NCI-H2107 treated with DMSO at 0.1 percent for 48 hours (cell line): ENCODE measurements around the gene ADAP1.
"Not testable (repeated sequence)": the region's sequence is repeated elsewhere in the genome, so short reads cannot be mapped to it uniquely, and the experiment has no call there.

Experiments
- DNase-seq: peaks from one replicate; lab custom pipeline; 2025; ENCODE audit not compliant: unreplicated experiment; lab: John Stamatoyannopoulos, UW

Gene ADAP1

GRCh38 chr7:975702-976473 lies 21.4 kb upstream of the ADAP1 start:
- DNase-seq, result no peak

DNA sequence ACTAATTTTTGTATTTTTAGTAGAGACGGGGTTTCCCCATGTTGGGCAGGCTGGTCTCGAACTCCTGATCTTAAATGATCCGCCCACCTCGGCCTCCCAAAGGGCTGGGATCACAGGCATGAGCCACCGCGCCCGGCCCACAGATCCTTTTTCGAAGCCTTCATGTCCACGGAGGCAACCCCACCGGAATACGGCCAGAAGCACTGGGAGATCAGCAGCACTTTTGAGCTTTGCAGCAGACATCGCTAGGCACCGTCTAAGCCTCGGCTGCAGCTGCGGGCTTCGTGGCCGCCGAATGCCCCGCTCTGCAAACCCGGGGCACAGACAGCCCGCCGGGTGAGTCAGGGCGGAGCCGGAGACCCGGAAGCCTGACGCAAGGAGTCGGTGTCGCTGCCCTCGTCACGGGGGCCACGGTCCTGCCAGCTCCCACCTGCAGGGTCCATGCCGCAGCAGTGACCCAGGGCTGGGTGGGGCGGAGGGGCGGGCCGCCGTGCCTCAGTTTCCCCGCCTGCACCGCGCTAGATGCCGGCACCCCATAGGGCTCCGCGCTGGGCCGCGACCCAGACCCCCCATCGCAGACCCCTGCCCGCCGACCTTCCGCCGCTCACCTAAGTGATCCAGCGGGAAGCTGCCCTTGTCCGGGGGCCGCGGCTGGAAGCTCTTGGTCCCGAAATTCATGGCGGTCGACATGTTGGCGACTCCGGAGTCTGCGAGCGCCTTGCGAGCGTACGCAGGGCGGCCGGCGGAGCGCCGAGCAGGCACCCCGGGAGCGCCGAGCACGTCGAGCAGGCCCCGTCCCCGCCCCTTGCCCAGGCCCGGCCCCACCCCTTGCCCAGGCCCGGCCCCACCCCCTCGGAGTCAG lies 20.6 kb upstream of the ADAP1 start, which contains the start of gene COX19:
Gene COX19 (minus strand): TSS at position 730 of the 862 bp plus-strand sequence. CDS start 40 bp downstream, at position 690.
- DNase-seq, result peak; percentile 46

DNA sequence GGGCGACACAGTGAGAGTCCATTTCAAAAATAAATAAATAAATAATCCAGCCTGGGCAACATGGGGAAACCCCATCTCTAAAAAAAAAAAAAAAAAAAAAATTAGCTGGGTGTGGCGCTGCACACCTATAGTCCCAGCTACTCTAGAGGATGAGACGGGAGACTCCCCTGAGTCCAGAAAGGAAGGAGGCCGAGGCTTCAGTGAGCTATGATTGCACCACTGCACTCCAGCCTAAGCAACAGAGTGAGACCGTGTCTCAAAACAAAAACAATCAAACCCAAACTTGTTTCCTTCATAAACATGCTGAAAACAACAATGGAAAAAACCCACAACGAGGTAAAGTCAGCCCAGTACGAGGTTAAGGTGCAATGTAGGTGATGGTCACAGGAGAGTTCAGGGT lies 19.7 kb upstream of the ADAP1 start:
- DNase-seq, result no peak

DNA sequence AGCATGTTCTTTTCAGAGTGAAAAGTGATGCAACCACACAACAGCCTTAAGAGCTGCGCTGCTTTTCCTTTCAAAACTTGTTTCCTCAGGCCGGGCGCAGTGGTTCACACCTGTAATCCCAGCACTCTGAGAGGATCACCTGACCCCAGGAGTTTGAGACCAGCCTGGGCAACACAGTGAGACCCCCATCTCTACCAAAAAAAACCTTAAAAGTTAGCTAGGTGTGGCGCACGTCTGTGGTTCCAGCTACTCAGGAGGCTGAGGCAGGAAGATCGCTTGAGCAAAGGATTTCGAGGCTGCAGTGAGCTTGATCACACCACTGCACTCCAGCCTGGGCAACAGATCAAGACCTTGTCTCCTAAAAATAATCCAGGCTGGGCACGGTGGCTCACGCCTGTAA lies 18.8 kb upstream of the ADAP1 start:
- DNase-seq, result no peak

GRCh38 chr7:972676-973309 lies 18.3 kb upstream of the ADAP1 start:
- DNase-seq, result no peak

DNA sequence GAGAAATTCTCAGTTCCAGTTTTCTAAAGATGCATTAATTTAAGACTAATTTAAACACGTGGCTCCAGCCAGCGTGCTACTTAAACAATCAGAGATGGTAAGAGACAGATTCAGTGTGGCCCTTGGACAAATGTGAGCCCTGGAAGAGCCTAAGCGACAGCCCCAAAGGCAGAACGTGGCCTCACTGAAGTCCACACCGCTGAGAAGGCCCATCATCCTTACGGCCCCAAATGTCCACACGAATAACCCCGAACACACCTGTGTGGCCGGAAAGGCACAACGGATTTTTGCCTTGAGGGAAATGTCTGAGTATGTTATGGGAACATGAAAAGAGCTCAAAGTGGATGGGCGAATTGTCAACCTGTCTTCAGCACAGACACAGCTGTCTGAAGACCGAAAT lies 17.6 kb upstream of the ADAP1 start:
- no peak for DNase-seq

DNA sequence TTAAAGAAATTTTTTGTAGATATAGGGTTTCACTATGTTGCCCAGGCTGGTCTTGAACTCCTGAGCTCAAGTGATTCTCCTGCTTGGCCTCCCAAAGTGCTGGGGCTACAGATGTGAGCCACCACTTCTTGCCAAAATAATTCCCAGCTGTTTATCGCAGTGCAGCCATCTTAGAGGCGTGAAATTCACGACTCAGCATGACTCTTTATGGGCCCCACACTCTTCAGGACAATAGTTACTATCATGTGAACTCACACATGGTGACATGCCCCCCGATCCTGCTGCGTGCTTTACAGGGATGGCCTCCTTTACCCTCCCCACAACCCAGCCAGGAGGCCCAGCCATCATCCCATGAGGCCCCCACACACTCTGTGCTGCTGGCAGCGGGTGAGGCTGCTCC lies 16.3 kb upstream of the ADAP1 start:
- DNase-seq, result no peak

DNA sequence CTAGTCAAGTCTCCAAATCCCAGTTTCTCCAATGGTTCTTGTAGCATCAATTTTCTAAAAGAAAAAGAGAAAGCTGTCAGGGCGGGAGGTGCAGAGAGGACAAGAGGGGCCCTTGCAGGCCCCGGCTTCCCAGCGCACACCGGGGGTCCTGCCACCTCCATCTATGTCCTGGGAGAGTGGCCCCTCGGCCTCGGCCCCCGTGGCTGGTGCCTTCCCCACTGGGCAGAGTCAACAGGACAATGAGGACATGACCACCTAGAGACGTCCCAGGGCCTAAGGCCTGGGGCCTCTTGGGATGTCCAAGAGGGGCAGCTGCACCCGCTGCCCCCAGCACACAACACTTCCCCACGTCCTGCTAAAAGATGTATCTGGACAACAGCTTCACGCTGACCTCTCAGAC lies 14.9 kb upstream of the ADAP1 start:
- no peak for DNase-seq

DNA sequence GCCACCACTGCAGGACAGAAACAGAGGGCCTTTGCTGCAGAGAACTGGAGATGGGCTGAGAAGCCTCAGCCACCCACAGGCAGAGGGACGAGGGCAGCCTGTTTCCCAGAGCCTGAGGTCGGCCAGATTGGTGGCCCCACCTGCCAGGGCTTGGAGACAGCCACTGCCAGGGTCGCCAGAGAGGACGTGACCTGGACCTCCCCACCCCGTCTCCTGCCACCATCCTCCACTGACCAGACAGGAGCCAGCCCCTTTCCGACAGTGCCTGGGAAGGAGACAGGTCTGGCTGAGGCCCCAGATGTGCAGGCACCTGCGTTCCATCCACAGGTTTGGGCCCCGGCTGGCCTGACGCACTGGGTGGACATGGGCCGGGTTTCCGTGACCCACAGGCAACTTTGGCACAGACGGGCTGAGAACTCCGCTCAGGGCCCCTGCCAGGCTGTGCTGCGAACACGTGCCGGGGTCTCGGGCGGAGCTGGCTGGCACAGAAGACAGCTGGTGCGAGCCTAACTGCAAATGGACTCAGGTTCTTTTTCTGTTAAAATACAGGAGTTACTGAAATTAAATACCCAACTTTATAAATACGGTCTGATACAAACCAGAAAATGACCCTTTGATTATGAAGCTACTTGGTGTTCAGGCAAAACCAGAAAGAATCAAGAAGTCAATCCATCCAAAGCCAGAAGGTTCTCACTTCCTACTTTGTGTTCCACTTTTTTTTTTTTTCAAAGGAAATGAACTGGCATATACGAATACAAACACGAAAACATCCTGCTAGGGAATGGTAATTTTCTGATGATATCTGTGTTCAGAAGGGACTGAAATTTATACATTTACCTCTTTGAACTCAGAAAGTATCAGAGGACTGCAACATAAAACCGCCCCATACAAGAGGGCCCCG lies 14.0 kb upstream of the ADAP1 start:
- DNase-seq, result no peak

GRCh38 chr7:967361-968082 lies 13.0 kb upstream of the ADAP1 start:
- DNase-seq, result no peak

DNA sequence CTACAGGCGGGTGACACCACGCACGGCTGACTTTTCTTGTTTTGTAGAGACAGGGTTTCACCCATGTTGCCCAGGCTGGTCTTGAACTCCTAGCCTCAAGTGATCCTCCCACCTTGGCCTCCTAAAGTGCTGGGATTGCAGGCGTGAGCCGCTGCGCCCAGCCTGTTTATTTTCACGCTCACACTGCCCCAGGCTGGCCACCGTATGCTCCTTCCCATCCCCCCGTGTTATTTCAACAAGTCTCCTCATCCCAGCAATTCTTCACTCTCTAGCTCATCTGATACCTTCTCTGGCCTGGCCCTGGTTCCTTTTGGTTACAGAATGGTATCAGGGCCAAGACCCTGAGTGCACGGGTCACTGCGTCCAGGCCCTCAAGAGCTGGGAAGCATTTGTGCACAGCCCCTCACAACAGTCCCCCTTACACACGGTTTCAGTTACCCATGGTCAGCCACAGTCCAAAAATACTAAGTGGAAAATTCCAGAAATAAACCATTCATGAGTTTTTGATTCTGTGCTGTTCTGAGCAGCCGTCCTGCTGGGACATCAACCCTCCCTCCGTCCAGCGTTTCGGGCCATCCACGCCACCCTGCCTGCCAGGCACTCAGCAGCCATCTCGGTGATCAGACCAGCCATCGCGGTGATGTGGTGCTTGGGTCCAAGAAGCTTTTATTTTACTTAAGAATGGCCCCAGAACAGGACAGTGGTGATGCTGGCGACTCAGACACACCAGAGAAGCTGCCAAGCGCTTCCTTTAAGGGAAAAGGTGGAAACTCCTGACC lies 12.0 kb upstream of the ADAP1 start:
- DNase-seq, result no peak

GRCh38 chr7:964401-965231 lies 10.1 kb upstream of the ADAP1 start:
- DNase-seq, result no peak

- DNase-seq, result peak; percentile 40
Measured at GRCh38 chr7:963236-964078, 9.0 kb upstream of the ADAP1 start.

- DNase-seq, result no peak
Measured at GRCh38 chr7:962401-963081, 8.1 kb upstream of the ADAP1 start.

DNA sequence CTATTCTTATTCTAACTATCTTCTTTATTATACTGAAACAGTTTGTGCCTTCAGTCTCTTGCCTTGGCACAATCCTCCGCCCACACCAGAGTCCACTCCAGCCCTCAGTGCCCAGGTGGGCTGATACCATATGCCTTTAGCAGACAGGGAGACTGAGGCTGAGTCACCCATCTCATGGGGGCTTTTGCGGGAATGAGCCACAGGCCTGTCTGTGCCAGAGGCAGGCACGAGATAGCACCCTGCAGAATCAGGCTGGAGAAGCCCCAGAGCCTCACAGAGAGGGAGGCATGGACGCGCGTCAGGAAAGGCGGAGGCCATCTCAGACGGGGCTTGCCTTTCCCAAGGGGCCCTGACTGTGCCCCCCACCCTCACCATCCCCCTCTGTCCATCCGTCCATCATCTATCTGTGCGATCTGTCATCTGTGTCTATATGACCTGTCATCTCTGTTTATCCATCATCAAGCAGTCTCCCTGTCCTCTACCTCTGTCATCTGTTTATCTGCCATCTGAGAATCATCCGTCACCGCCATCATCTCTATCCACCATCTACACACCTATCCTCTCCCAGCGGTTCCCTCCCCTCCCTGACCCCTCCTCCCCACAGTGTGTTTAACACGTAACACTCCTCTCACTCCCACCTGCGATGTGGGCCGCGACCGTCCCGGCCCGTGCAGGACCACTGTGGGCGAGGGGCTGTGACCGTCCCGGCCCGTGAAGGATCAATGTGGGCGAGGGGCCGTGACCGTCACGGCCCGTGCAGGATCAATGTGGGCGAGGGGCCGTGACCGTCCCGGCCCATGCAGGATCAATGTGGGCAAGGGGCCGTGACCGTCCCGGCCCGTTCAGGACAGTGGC lies 7.3 kb upstream of the ADAP1 start:
- no peak for DNase-seq

DNA sequence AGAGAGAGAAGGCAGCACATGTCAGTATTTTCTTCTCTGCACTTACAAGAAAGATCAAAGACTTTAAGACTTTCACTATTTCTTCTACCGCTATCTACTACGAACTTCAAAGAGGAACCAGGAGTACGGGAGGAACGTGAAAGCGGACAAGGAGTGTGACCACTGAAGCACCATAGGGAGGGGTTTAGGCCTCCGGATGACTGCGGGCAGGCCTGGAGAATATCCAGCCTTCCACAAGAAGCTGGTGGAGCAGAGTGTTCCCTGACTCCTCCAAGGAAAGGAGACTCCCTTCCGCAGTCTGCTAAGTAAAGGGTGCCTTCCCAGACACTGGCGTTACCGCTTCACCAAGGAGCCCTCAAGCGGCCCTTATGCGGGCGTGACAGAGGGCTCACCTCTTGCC lies 6.5 kb upstream of the ADAP1 start:
- not testable (repeated sequence) for DNase-seq
